Loucy (cell line): ENCODE measurements around the gene NAA25.

Experiments used
- EZH2phosphoT487 ChIP-seq: fragments of 200-600 bp; IDR thresholded peaks from 2 replicates; pipeline ENCODE4 v1.6.1; 2018; ENCODE audit warnings: antibody characterized with exemption, mild to moderate bottlenecking, moderate library complexity, borderline replicate concordance
- TF ChIP-seq, protein P1 (sequence below): fragments of 200-600 bp; sonication (generic); conservative IDR thresholded peaks from 2 replicates; pipeline ENCODE4 v1.5.1; 2014; ENCODE audit warnings: mild to moderate bottlenecking, antibody characterized with exemption, low read length

GRCh38 chr12:111993292-111994150 is 115.1 kb downstream of the NAA25 start:
- TF ChIP-seq, protein P1, sequence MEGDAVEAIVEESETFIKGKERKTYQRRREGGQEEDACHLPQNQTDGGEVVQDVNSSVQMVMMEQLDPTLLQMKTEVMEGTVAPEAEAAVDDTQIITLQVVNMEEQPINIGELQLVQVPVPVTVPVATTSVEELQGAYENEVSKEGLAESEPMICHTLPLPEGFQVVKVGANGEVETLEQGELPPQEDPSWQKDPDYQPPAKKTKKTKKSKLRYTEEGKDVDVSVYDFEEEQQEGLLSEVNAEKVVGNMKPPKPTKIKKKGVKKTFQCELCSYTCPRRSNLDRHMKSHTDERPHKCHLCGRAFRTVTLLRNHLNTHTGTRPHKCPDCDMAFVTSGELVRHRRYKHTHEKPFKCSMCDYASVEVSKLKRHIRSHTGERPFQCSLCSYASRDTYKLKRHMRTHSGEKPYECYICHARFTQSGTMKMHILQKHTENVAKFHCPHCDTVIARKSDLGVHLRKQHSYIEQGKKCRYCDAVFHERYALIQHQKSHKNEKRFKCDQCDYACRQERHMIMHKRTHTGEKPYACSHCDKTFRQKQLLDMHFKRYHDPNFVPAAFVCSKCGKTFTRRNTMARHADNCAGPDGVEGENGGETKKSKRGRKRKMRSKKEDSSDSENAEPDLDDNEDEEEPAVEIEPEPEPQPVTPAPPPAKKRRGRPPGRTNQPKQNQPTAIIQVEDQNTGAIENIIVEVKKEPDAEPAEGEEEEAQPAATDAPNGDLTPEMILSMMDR, result no peak
- no peak for TF ChIP-seq EZH2phosphoT487
